Body of pancreas (tissue), 4 donors: Measurements from ENCODE around the gene UCK2. TPM values are rescaled to one million over a fixed set of nuclear protein-coding genes. Genes with fewer than 3 reads are reported as not detected.

Source experiments
- ATAC-seq: fragments of 150-250 bp; one replicate; pipeline ENCODE4 v1.9.1; 2016
- DNase-seq, 4 donors: peaks; one replicate each; pipeline ENCODE4 v3.0.0-alpha.2; 2019
- H3K27ac ChIP-seq, 4 donors: fragments of 200-600 bp; sonication (generic); 1 replicate in 3 of 4; 2 replicates in 1 of 4; pipeline versions ENCODE4 v1.5.1 to v1.6.1; 2016 to 2019; ENCODE audit warnings: mild to moderate bottlenecking in 1 of 4, mixed read lengths in 1 of 4, moderate library complexity in 1 of 4
- H3K27me3 ChIP-seq, 2 donors: fragments of 200-600 bp; sonication (generic); one replicate each; pipeline ENCODE4 v1.6.0; 2016; ENCODE audit warnings: mild to moderate bottlenecking in 1 of 2
- H3K36me3 ChIP-seq, 2 donors: fragments of 200-600 bp; sonication (generic); replicated peaks in 1 of 2; 2 replicates each; pipeline ENCODE4 v1.5.1; 2016; ENCODE audit warnings: low read depth in 2 of 2; ENCODE audit not compliant: insufficient read depth in 1 of 2
- H3K4me1 ChIP-seq: fragments of 200-600 bp; sonication (generic); one replicate; pipeline ENCODE4 v1.6.0; 2016
- H3K4me3 ChIP-seq, 2 donors: fragments of 200-600 bp; sonication (generic); 1 replicate in 1 of 2; 2 replicates in 1 of 2; pipeline ENCODE4 v1.5.1; 2016 to 2019
- H3K9me3 ChIP-seq, 3 donors: fragments of 200-600 bp; sonication (generic); 1 replicate in 2 of 3; 2 replicates in 1 of 3; pipeline ENCODE4 v1.5.1; 2016
- CTCF ChIP-seq, 7 experiments: fragments of 450-650 bp in 4 of 7; fragments of 200-600 bp in 3 of 7; sonication (generic) in 3 of 7; IDR thresholded peaks; one replicate each; pipeline ENCODE4 v1.5.1; 2016 to 2019; ENCODE audit warnings: antibody characterized with exemption in 7 of 7
- POLR2A ChIP-seq, 3 donors: fragments of 450-650 bp; IDR thresholded peaks; one replicate each; pipeline ENCODE4 v1.6.1; 2016; ENCODE audit warnings: antibody characterized with exemption in 3 of 3, mild to moderate bottlenecking in 2 of 3
- WGBS, 2 donors: methylation state at CpG; one replicate each; pipeline ENCODE4 v1.1.5; 2017; 5-methylcytosine and 5-hydroxymethylcytosine counted together
- intact Hi-C: fragments of 100-400 bp; cut with DNase I; formaldehyde crosslinking; loops from one replicate; pipeline ENCODE4 v1.15.1; 2023
- total RNA-seq, 2 donors: library from RNA; depleted of rRNA; stranded (reverse); fragments of >200 nt; gene quantifications; one replicate each; pipeline ENCODE4 v1.1.0, GENCODE V29; 2016

Gene UCK2
- total RNA-seq, 2 donors from 2014 or later, result 23.3 to 27.4 TPM

GRCh38 chr1:165958306-165958705, 130.9 kb downstream of the UCK2 start:
- Histone ChIP-seq H3K36me3 (no peaks in the 10 kb centered on the region), H3K9me3 (no peaks in the 10 kb centered on the region), H3K4me1 (no peaks in the 10 kb centered on the region), H3K27ac (no peak overlapping the region), H3K4me3 (no peak overlapping the region), H3K27me3 (no peaks in the 10 kb centered on the region)
- DNase-seq, result no peak
- intact Hi-C loops, result no loop called here
- TF ChIP-seq CTCF (IDR thresholded peaks at IDR 0.05) (no peak), POLR2A (IDR thresholded peaks at IDR 0.05) (no peak)
- no peak for ATAC-seq

GRCh38 chr1:165960136-165960535, 132.7 kb downstream of the UCK2 start:
- TF ChIP-seq CTCF (IDR thresholded peaks at IDR 0.05) (no peak), POLR2A (IDR thresholded peaks at IDR 0.05) (no peak)
- Histone ChIP-seq H3K27ac (no peak overlapping the region), H3K36me3 (no peaks in the 10 kb centered on the region), H3K9me3 (no peaks in the 10 kb centered on the region), H3K27me3 (no peaks in the 10 kb centered on the region), H3K4me3 (no peak overlapping the region), H3K4me1 (no peaks in the 10 kb centered on the region)
- intact Hi-C loops, result no loop called here
- ATAC-seq (no peak), DNase-seq (no peak)
- WGBS, 2 donors, result 60 to 77% methylated on average over 2 of the region's 2 CpGs

- no peak for DNase-seq
- H3K4me1 ChIP-seq, result no peaks in the 10 kb centered on the region
- no peak for ATAC-seq
- no peak overlapping the region for H3K4me3 ChIP-seq
- H3K9me3 ChIP-seq, result no peaks in the 10 kb centered on the region
- intact Hi-C loops, result no loop called here
- WGBS, 2 donors, result 42 to 63% methylated on average over 2 of the region's 2 CpGs
- TF ChIP-seq POLR2A (IDR thresholded peaks at IDR 0.05), result no peak
- no peak for TF ChIP-seq CTCF (IDR thresholded peaks at IDR 0.05)
- H3K27ac ChIP-seq, result no peak overlapping the region
- no peaks in the 10 kb centered on the region for H3K36me3 ChIP-seq
- H3K27me3 ChIP-seq, result no peaks in the 10 kb centered on the region
These were observed 133.5 kb downstream of the UCK2 start for GRCh38 chr1:165960881-165961280.

Other genes starting within 250 kb of the UCK2 start
- 10 to 100 TPM; 56.7 to 70.0 TPM for gene MGST3, start 196.4 kb upstream of the UCK2 start, total RNA-seq
- gene ALDH9A1, start 129.1 kb upstream of the UCK2 start, total RNA-seq, result 10 to 100 TPM; 20.8 to 30.1 TPM
- 10 to 100 TPM; 29.0 to 39.2 TPM for gene TMCO1, start 58.7 kb upstream of the UCK2 start, total RNA-seq